Activated T-cell treated with anti-CD3 and anti-CD28 coated beads for 1 hour (primary cell): ENCODE measurements around the gene ATG4D.
"Not testable (repeated sequence)": the region's sequence is repeated elsewhere in the genome, so short reads cannot be mapped to it uniquely, and the experiment has no call there.

Source experiments
- DNase-seq: peaks from one replicate; pipeline ENCODE4 v3.0.0-alpha.2; 2020; ENCODE audit warnings: low read depth

The ATG4D gene

GRCh38 chr19:10552510-10553053, 8.9 kb downstream of the ATG4D start:
- DNase-seq = no peak

- DNase-seq = no peak
These were observed 9.5 kb downstream of the ATG4D start for GRCh38 chr19:10553087-10553667.

GRCh38 chr19:10553943-10554381, 10.3 kb downstream of the ATG4D start:
- peak; percentile 44 for DNase-seq

- no peak for DNase-seq
These were observed 11.3 kb downstream of the ATG4D start for GRCh38 chr19:10554760-10555609.

GRCh38 chr19:10555610-10555973, 11.9 kb downstream of the ATG4D start:
- DNase-seq = no peak

GRCh38 chr19:10557603-10558197, 14.0 kb downstream of the ATG4D start:
- no peak for DNase-seq

GRCh38 chr19:10560154-10560553, 16.4 kb downstream of the ATG4D start:
- DNase-seq = no peak

GRCh38 chr19:10562609-10563008, 18.9 kb downstream of the ATG4D start:
- DNase-seq = no peak

- peak; percentile 36 for DNase-seq
These were observed 21.4 kb downstream of the ATG4D start for GRCh38 chr19:10565028-10565566.

- peak; percentile 98 for DNase-seq
These were observed 22.1 kb downstream of the ATG4D start, which contains the start of gene KRI1 for GRCh38 chr19:10565567-10566407. Gene KRI1, minus strand, starts transcription at chr19:10566010. Its CDS starts 11 bp downstream, at chr19:10565999.

GRCh38 chr19:10566408-10566657, 22.6 kb downstream of the ATG4D start:
- no peak for DNase-seq

GRCh38 chr19:10566658-10567410, 23.1 kb downstream of the ATG4D start:
- no peak for DNase-seq

- DNase-seq = no peak
These were observed 24.0 kb downstream of the ATG4D start for GRCh38 chr19:10567656-10568055.

GRCh38 chr19:10568062-10568825, 24.5 kb downstream of the ATG4D start:
- DNase-seq = peak; percentile 54

- DNase-seq = peak; percentile 98
These were observed 25.3 kb downstream of the ATG4D start, which contains the start of gene CDKN2D for GRCh38 chr19:10568826-10569651. Gene CDKN2D, minus strand, starts transcription at chr19:10568979. Its CDS starts 326 bp downstream, at chr19:10568653.

GRCh38 chr19:10573793-10574192, 30.1 kb downstream of the ATG4D start:
- DNase-seq = not testable (repeated sequence)

GRCh38 chr19:10574462-10574861, 30.8 kb downstream of the ATG4D start:
- DNase-seq = no peak

GRCh38 chr19:10575011-10575716, 31.5 kb downstream of the ATG4D start:
- DNase-seq = no peak

- no peak for DNase-seq
These were observed 34.2 kb downstream of the ATG4D start for GRCh38 chr19:10577951-10578350.
